ENCODE data around the gene LHX3. TPM values are rescaled to one million over a fixed set of nuclear protein-coding genes. Genes with fewer than 3 reads are reported as not detected.

Gene LHX3
- total and polyA plus RNA-seq, 3 experiments from 2014 or later = not detected

GRCh38 chr9:136193891-136194279 lies 11.0 kb downstream of the LHX3 start:
- no peak overlapping the region for H3K4me3 ChIP-seq (ENCODE audit: low read length)
- H3K27ac ChIP-seq (ENCODE audit: low read depth, low read length) = no peak overlapping the region
- ChIA-PET POLR2A (no interaction called here), CTCF (no interaction called here)
- H3K36me3 ChIP-seq (ENCODE audit: insufficient read depth, low read length) = no peaks in the 10 kb centered on the region
- H3K27me3 Mint-ChIP-seq = peaks cover 25 to 46% of the 10 kb centered on the region in 2 donors
- no peak overlapping the region for H3K4me3 Mint-ChIP-seq
- no peaks in the 10 kb centered on the region for H3K36me3 Mint-ChIP-seq
- no peaks in the 10 kb centered on the region for H3K4me1 ChIP-seq (ENCODE audit: insufficient read depth, low read length)
- H3K9me3 Mint-ChIP-seq = no peaks in the 10 kb centered on the region
- no peak for DNase-seq
- H3K4me1 Mint-ChIP-seq = peaks cover 2 to 12% (median 4%) of the 10 kb centered on the region in 3 donors
- peaks cover 32% of the 10 kb centered on the region for H3K27me3 ChIP-seq (ENCODE audit: insufficient read depth, low read length, poor library complexity, severe bottlenecking)
- H3K9me3 ChIP-seq (ENCODE audit: low read length) = no peaks in the 10 kb centered on the region
- H3K27ac Mint-ChIP-seq = no peak overlapping the region

GRCh38 chr9:136193127-136193890 lies 11.6 kb downstream of the LHX3 start:
- DNase-seq = no peak
- no peak overlapping the region for H3K27ac Mint-ChIP-seq
- no peaks in the 10 kb centered on the region for H3K9me3 ChIP-seq (ENCODE audit: low read length)
- H3K4me3 Mint-ChIP-seq = no peak overlapping the region
- H3K4me1 Mint-ChIP-seq = peaks cover 2 to 12% (median 4%) of the 10 kb centered on the region in 3 donors
- H3K27me3 ChIP-seq (ENCODE audit: insufficient read depth, low read length, poor library complexity, severe bottlenecking) = peaks cover 32% of the 10 kb centered on the region
- ChIA-PET CTCF (no interaction called here), POLR2A (no interaction called here)
- no peak overlapping the region for H3K4me3 ChIP-seq (ENCODE audit: low read length)
- no peaks in the 10 kb centered on the region for H3K36me3 ChIP-seq (ENCODE audit: insufficient read depth, low read length)
- no peak overlapping the region for H3K27ac ChIP-seq (ENCODE audit: low read depth, low read length)
- no peaks in the 10 kb centered on the region for H3K36me3 Mint-ChIP-seq
- H3K4me1 ChIP-seq (ENCODE audit: insufficient read depth, low read length) = no peaks in the 10 kb centered on the region
- H3K9me3 Mint-ChIP-seq = no peaks in the 10 kb centered on the region
- H3K27me3 Mint-ChIP-seq = peaks cover 25 to 43% of the 10 kb centered on the region in 2 donors

- no peak overlapping the region for H3K4me3 Mint-ChIP-seq
- ChIA-PET CTCF (no interaction called here), POLR2A (no interaction called here)
- DNase-seq = no peak
- Histone ChIP-seq H3K27me3 (ENCODE audit: insufficient read depth, low read length, poor library complexity, severe bottlenecking) (peaks cover 24% of the 10 kb centered on the region), H3K4me3 (ENCODE audit: low read length) (no peak overlapping the region), H3K27ac (ENCODE audit: low read depth, low read length) (no peak overlapping the region), H3K4me1 (ENCODE audit: insufficient read depth, low read length) (no peaks in the 10 kb centered on the region), H3K9me3 (ENCODE audit: low read length) (no peaks in the 10 kb centered on the region), H3K36me3 (ENCODE audit: insufficient read depth, low read length) (no peaks in the 10 kb centered on the region)
- no peak overlapping the region for H3K27ac Mint-ChIP-seq
- peaks cover 2 to 9% (median 4%) of the 10 kb centered on the region in 3 donors for H3K4me1 Mint-ChIP-seq
- H3K9me3 Mint-ChIP-seq = no peaks in the 10 kb centered on the region
- peaks cover 25 to 41% of the 10 kb centered on the region in 2 donors for H3K27me3 Mint-ChIP-seq
- H3K36me3 Mint-ChIP-seq = no peaks in the 10 kb centered on the region
Observed at GRCh38 chr9:136192289-136193126, 12.4 kb downstream of the LHX3 start.

DNA sequence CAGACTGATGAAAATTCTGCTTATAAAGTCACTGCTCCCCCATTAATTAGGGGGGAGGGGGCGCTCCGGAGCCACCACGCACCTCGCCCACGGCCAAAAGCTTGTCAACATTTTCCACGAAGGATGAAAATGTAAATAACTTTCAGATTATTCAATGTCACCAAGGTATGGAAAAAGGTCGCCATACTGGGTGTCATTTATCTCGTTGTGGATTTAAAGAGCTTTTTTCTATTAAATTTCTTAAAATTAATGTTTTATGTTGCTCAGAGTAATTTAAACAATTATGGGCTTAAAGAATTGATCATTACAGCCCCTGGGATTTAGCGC lies 13.0 kb downstream of the LHX3 start:
- ChIA-PET CTCF (no interaction called here), POLR2A (no interaction called here)
- peaks cover 25 to 46% of the 10 kb centered on the region in 2 donors for H3K27me3 Mint-ChIP-seq
- Histone ChIP-seq H3K9me3 (ENCODE audit: low read length) (no peaks in the 10 kb centered on the region), H3K4me3 (ENCODE audit: low read length) (no peak overlapping the region), H3K27ac (ENCODE audit: low read depth, low read length) (no peak overlapping the region), H3K27me3 (ENCODE audit: insufficient read depth, low read length, poor library complexity, severe bottlenecking) (peaks cover 22% of the 10 kb centered on the region), H3K36me3 (ENCODE audit: insufficient read depth, low read length) (no peaks in the 10 kb centered on the region), H3K4me1 (ENCODE audit: insufficient read depth, low read length) (no peaks in the 10 kb centered on the region)
- no peak for DNase-seq
- H3K27ac Mint-ChIP-seq = no peak overlapping the region
- H3K36me3 Mint-ChIP-seq = no peaks in the 10 kb centered on the region
- no peaks in the 10 kb centered on the region for H3K9me3 Mint-ChIP-seq
- H3K4me3 Mint-ChIP-seq = no peak overlapping the region
- H3K4me1 Mint-ChIP-seq = peaks cover 2 to 9% (median 3%) of the 10 kb centered on the region in 3 donors

GRCh38 chr9:136191099-136191959 lies 13.6 kb downstream of the LHX3 start:
- Mint-ChIP-seq H3K4me1 (peaks cover 0 to 3% (median 0%) of the 10 kb centered on the region in 3 donors), H3K9me3 (peaks cover 0 to under 1% (median 0%) of the 10 kb centered on the region in 5 donors), H3K27me3 (peaks cover 20 to 46% of the 10 kb centered on the region in 2 donors), H3K4me3 (no peak overlapping the region), H3K36me3 (no peaks in the 10 kb centered on the region), H3K27ac (no peak overlapping the region)
- Histone ChIP-seq H3K36me3 (ENCODE audit: insufficient read depth, low read length) (no peaks in the 10 kb centered on the region), H3K4me1 (ENCODE audit: insufficient read depth, low read length) (no peaks in the 10 kb centered on the region), H3K9me3 (ENCODE audit: low read length) (no peaks in the 10 kb centered on the region), H3K27ac (ENCODE audit: low read depth, low read length) (no peak overlapping the region), H3K4me3 (ENCODE audit: low read length) (no peak overlapping the region), H3K27me3 (ENCODE audit: insufficient read depth, low read length, poor library complexity, severe bottlenecking) (peaks cover 17% of the 10 kb centered on the region)
- no peak for DNase-seq
- ChIA-PET CTCF (no interaction called here), POLR2A (no interaction called here)

DNA sequence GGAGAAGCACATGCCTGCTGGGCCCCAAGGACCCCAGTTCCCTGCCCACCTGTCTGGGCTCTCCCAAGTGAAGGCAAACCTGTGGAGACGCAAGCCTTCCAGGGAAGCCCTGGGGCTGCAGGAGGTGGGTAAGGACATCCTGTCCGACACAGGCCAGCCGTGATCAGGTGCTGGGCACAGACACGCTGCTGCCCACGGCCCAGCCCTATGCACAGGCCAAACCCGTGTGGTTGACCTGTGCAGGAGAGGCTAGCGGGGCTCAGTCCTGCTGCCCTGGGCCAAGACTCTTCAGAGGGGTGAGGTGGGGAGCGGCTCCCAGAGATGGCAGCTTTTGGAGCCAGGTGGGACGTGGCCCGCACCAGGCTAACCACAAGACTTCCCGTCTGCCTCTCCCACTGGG lies 14.3 kb downstream of the LHX3 start:
- Histone ChIP-seq H3K4me1 (ENCODE audit: insufficient read depth, low read length) (no peaks in the 10 kb centered on the region), H3K4me3 (ENCODE audit: low read length) (no peak overlapping the region), H3K27me3 (ENCODE audit: insufficient read depth, low read length, poor library complexity, severe bottlenecking) (peaks cover 11% of the 10 kb centered on the region), H3K9me3 (ENCODE audit: low read length) (no peaks in the 10 kb centered on the region), H3K27ac (ENCODE audit: low read depth, low read length) (no peak overlapping the region), H3K36me3 (ENCODE audit: insufficient read depth, low read length) (no peaks in the 10 kb centered on the region)
- H3K4me3 Mint-ChIP-seq = no peak overlapping the region
- ChIA-PET POLR2A (no interaction called here), CTCF (no interaction called here)
- no peaks in the 10 kb centered on the region for H3K4me1 Mint-ChIP-seq
- H3K27me3 Mint-ChIP-seq = peaks cover 13 to 42% of the 10 kb centered on the region in 2 donors
- no peak overlapping the region for H3K27ac Mint-ChIP-seq
- no peaks in the 10 kb centered on the region for H3K36me3 Mint-ChIP-seq
- no peak for DNase-seq
- peaks cover 0 to 2% (median 0%) of the 10 kb centered on the region in 5 donors for H3K9me3 Mint-ChIP-seq

- CTCF ChIA-PET = no interaction called here
- Mint-ChIP-seq H3K36me3 (no peaks in the 10 kb centered on the region), H3K27me3 (peaks cover 15 to 44% of the 10 kb centered on the region in 2 donors), H3K9me3 (peaks cover 0 to 2% (median 0%) of the 10 kb centered on the region in 5 donors), H3K27ac (no peak overlapping the region), H3K4me1 (no peaks in the 10 kb centered on the region), H3K4me3 (no peak overlapping the region)
- POLR2A ChIA-PET = no interaction called here
- no peak for DNase-seq
- no peaks in the 10 kb centered on the region for H3K4me1 ChIP-seq (ENCODE audit: insufficient read depth, low read length)
- no peak overlapping the region for H3K27ac ChIP-seq (ENCODE audit: low read depth, low read length)
- no peaks in the 10 kb centered on the region for H3K36me3 ChIP-seq (ENCODE audit: insufficient read depth, low read length)
- peaks cover 11% of the 10 kb centered on the region for H3K27me3 ChIP-seq (ENCODE audit: insufficient read depth, low read length, poor library complexity, severe bottlenecking)
- H3K4me3 ChIP-seq (ENCODE audit: low read length) = no peak overlapping the region
- H3K9me3 ChIP-seq (ENCODE audit: low read length) = no peaks in the 10 kb centered on the region
Observed at GRCh38 chr9:136190237-136190601, 14.7 kb downstream of the LHX3 start.

Measured in CD8-positive, alpha-beta memory T cell (primary cell).